Colonic mucosa (tissue), 4 donors: ENCODE measurements around the gene KDM4C. TPM values are rescaled to one million over a fixed set of nuclear protein-coding genes. Genes with fewer than 3 reads are reported as not detected.

Experiments used
- DNase-seq: peaks from one replicate; pipeline ENCODE4 v3.0.0-alpha.2; 2020
- H3K27ac ChIP-seq: fragments of 200-600 bp; one replicate; pipeline ENCODE4 v1.8.0; 2021
- H3K27me3 ChIP-seq: fragments of 200-600 bp; one replicate; pipeline ENCODE4 v1.8.0; 2021
- H3K36me3 ChIP-seq: fragments of 200-600 bp; one replicate; pipeline ENCODE4 v1.8.0; 2021
- H3K4me1 ChIP-seq: fragments of 200-600 bp; one replicate; pipeline ENCODE4 v1.8.0; 2021; ENCODE audit warnings: mild to moderate bottlenecking
- H3K4me3 ChIP-seq: fragments of 200-600 bp; one replicate; pipeline ENCODE4 v1.8.0; 2021
- H3K9ac ChIP-seq, 2 donors: one replicate each; pipeline ENCODE4 v1.7.0; 2013; ENCODE audit warnings: control low read depth in 2 of 2, low read depth in 2 of 2, low read length in 2 of 2
- H3K9me3 ChIP-seq: fragments of 200-600 bp; one replicate; pipeline ENCODE4 v1.8.0; 2021
- intact Hi-C: fragments of 100-400 bp; cut with DNase I; formaldehyde crosslinking; loops from one replicate; pipeline ENCODE4 v1.14.1; 2022
- total RNA-seq, 2 donors: library from RNA; stranded (reverse); fragmentation: NEBNext Ultra II Directional in 1 of 2; extraction: Animal tissue kit (Norgen Biotek cat#: 25700) in 1 of 2; gene quantifications; one replicate each; pipeline ENCODE4 v1.2.1, GENCODE V29; 2021
- TF ChIP-seq, protein P1 (sequence below): fragments of 200-600 bp; IDR thresholded peaks from one replicate; pipeline ENCODE4 v1.8.0; 2022; ENCODE audit warnings: antibody characterized with exemption, mild to moderate bottlenecking
- donor health status: healthy.
- donor health status: DM: no; HTN: no; CAD: no.
- donor health status: DM: no; HTN: no; CAD: no.

KDM4C gene
- total RNA-seq, 2 donors from 2014 or later, result 37.3 to 42.0 TPM

DNA sequence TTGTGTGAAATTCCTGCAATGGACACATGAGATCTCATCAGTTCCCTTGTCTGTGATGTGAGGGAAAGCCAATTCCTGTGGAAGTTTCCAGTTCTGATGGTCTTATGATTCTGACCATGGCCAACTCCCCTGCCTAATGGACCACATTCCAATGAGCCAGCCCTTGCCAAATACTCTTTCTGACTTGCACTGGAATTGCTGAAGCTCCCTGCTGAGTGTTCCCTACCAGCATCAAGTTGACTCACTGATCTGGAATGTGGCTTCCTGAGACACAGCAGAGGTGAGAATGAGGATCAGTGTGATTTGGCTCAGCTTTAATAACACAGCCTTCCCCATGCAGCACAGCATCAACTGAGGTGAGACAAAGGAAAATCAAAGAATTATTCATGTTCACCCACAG is 427.8 kb downstream of the KDM4C start:
- Histone ChIP-seq H3K9me3 (no peaks in the 10 kb centered on the region), H3K27ac (no peak overlapping the region), H3K4me1 (no peaks in the 10 kb centered on the region), H3K27me3 (no peaks in the 10 kb centered on the region), H3K36me3 (no peaks in the 10 kb centered on the region), H3K4me3 (no peak overlapping the region), H3K9ac (no peak overlapping the region)
- TF ChIP-seq, protein P1, sequence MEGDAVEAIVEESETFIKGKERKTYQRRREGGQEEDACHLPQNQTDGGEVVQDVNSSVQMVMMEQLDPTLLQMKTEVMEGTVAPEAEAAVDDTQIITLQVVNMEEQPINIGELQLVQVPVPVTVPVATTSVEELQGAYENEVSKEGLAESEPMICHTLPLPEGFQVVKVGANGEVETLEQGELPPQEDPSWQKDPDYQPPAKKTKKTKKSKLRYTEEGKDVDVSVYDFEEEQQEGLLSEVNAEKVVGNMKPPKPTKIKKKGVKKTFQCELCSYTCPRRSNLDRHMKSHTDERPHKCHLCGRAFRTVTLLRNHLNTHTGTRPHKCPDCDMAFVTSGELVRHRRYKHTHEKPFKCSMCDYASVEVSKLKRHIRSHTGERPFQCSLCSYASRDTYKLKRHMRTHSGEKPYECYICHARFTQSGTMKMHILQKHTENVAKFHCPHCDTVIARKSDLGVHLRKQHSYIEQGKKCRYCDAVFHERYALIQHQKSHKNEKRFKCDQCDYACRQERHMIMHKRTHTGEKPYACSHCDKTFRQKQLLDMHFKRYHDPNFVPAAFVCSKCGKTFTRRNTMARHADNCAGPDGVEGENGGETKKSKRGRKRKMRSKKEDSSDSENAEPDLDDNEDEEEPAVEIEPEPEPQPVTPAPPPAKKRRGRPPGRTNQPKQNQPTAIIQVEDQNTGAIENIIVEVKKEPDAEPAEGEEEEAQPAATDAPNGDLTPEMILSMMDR, result no peak
- no peak for DNase-seq
- intact Hi-C loops, result loop anchor here (2.0 to 10.0 kb wide), 2 partner anchors 91 to 133 kb away; no protein-coding TSS in a partner anchor

DNA sequence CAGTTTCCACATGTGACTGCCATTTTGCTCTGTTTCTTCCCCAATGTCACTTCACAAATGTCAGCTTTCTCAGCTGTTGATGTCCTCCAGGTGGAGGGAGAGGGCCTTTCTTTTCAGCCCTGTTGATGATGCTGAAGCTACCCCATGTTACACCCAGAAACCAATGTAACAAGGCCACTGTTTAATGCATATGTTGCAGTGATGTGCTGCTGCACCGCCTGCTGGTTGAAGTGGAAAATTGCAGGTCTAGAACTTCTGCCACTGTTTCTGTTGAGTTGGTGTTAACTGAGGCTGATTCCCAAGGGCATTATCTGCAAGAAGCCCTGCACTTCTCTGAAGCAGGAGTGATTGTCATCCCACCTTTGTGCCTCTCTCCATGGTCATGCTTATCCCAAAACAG is 428.4 kb downstream of the KDM4C start:
- Histone ChIP-seq H3K4me1 (no peaks in the 10 kb centered on the region), H3K9me3 (no peaks in the 10 kb centered on the region), H3K27ac (no peak overlapping the region), H3K4me3 (no peak overlapping the region), H3K36me3 (no peaks in the 10 kb centered on the region), H3K9ac (no peak overlapping the region), H3K27me3 (no peaks in the 10 kb centered on the region)
- TF ChIP-seq, protein P1, result peak; percentile 48
- DNase-seq, result peak; percentile 25
- intact Hi-C loops, result loop anchor here (10.0 kb wide), 1 partner anchor 91 kb away; no protein-coding TSS in a partner anchor

DNA sequence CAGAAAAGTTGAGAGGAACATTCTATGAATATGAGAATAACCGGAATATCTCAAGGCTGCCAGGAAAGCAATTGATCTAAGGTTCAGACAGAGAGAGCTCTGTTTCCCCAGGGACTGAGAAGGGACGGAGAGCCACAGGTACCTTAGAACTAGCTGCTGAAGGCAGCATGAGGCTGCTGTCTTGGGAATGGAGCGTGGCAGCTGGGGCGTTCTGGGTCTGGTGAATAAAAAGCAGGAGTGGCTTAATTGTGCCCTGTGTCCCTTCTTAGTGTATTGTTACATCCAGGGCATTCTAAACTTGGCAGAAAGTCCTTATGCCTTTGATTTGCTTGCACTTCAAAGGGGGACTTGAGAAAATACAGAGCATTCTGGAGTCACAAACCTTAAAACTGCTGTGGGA is 434.5 kb downstream of the KDM4C start:
- no peak for DNase-seq
- Histone ChIP-seq H3K27ac (no peak overlapping the region), H3K9ac (no peak overlapping the region), H3K4me1 (no peaks in the 10 kb centered on the region), H3K4me3 (no peak overlapping the region), H3K27me3 (no peaks in the 10 kb centered on the region), H3K36me3 (no peaks in the 10 kb centered on the region), H3K9me3 (no peaks in the 10 kb centered on the region)
- TF ChIP-seq, protein P1, result no peak
- intact Hi-C loops, result no loop called here

DNA sequence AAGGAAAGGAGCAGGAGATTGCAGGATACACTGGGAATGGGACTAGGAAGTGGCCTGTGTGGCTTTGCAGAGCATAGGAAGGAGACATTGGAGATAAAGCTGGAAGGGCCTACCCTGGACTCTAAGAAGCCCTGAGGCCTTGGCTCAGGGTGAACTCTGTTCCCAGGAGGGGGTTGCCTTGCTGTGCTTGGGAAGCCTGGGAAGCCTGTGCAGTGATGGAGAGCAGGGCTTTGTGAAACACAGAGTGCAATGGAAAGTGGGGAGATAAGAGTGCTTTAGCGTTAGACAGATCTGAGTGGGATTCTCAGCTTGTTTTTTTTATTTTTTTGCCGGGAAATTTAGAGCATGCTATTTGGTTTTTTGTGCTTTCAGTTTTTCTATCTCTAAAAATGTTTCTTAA is 437.8 kb downstream of the KDM4C start:
- Histone ChIP-seq H3K27ac (no peak overlapping the region), H3K36me3 (no peaks in the 10 kb centered on the region), H3K4me1 (no peaks in the 10 kb centered on the region), H3K27me3 (no peaks in the 10 kb centered on the region), H3K4me3 (no peak overlapping the region), H3K9me3 (no peaks in the 10 kb centered on the region), H3K9ac (no peak overlapping the region)
- intact Hi-C loops, result no loop called here
- no peak for DNase-seq
- TF ChIP-seq, protein P1, result no peak

DNA sequence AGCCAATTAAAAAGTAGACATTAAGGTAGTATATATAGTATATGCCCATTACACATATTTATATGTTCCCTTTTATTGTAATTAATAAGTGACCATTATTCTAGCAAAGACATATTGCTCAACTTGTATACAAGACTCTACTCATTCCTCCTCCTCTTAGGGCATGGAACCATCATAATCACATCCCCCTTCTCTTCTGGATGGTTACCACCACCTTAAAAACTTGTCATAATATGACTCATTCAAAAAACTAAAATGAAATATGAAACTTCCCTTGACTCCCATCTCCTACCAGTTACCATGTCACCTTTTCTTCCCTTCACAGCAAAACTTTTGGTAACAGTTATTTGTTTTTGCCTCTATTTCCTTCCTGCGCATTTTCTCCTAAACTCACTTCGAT is 438.7 kb downstream of the KDM4C start:
- TF ChIP-seq, protein P1, result no peak
- Histone ChIP-seq H3K27me3 (no peaks in the 10 kb centered on the region), H3K4me1 (no peaks in the 10 kb centered on the region), H3K4me3 (no peak overlapping the region), H3K9me3 (no peaks in the 10 kb centered on the region), H3K27ac (no peak overlapping the region), H3K9ac (no peak overlapping the region), H3K36me3 (no peaks in the 10 kb centered on the region)
- intact Hi-C loops, result no loop called here
- DNase-seq, result no peak

DNA sequence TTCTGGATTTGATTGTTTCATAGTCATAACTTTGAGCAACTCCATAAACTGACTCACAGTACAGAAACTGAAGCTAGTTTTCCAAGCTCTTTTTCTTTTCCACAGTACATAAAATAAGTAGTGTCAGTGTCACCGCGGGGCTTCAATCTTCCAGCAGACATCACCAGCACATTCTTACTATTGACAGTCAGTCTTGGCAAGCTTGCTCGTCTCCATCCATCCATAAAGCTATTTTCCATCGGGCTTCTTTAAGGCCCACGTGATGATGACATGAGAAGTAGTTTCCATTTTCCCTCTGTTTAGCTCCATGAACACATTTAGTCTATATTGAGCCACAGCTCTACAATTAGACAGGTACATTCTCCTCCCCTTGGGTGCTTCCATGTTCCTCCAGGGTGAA is 443.4 kb downstream of the KDM4C start:
- H3K4me3 ChIP-seq, result no peak overlapping the region
- H3K36me3 ChIP-seq, result no peaks in the 10 kb centered on the region
- intact Hi-C loops, result no loop called here
- no peak overlapping the region for H3K9ac ChIP-seq
- no peaks in the 10 kb centered on the region for H3K27me3 ChIP-seq
- no peaks in the 10 kb centered on the region for H3K4me1 ChIP-seq
- TF ChIP-seq, protein P1, result no peak
- no peak overlapping the region for H3K27ac ChIP-seq
- no peak for DNase-seq
- H3K9me3 ChIP-seq, result no peaks in the 10 kb centered on the region
